GF-D8 (cell line): ENCODE measurements around the gene TEX13C.
A peak's percentile ranks its signal among the peaks of the same experiment; 100 is the strongest.
"Not testable (repeated sequence)": the region's sequence is repeated elsewhere in the genome, so short reads cannot be mapped to it uniquely, and the experiment has no call there.

Source experiments
- DNase-seq: peaks from one replicate; lab custom pipeline; 2025; lab: John Stamatoyannopoulos, UW

Gene TEX13C

DNA sequence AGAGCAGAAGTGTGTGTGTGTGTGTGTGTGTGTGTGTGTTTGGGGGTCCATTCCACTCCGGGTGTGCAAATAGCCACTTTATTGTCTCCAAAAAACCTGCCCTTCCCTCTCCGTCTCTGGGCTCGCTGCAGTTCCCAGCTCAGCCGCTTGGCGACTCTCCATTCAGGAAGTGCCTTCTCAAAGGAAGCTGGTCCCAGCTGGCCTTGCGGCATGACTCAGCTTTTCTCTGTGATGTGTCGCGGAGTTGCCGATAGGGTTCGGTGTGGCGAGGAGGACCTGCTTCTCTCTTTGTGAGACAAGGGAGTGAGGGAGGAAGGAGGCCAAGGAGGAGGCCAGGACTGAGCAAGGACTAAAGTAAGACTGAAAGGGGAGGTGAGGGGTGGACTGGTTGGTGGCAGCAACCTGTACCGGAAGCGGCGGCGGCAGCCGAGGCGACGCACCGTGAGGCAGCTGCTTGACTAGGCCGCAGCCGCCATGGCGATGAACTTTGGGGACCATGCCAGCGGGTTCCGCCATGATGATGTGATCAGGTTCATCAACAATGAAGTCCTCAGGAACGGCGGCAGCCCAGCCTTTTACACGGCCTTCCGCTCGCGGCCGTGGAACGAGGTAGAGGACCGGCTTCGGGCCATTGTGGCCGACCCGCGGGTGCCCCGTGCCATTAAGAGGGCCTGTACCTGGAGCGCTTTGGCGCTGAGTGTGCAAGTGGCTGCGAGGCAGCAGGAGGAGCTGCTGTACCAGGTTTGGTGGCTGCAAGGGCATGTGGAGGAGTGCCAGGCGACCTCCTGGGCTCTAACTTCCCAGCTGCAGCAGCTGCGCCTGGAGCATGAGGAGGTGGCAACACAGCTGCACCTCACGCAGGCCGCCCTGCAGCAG, at the start of gene TEX13C:
Gene TEX13C, plus strand, starts transcription at position 226 of the 876 bp plus-strand sequence. Its CDS starts 249 bp downstream, at position 475.
- DNase-seq = no peak

DNA sequence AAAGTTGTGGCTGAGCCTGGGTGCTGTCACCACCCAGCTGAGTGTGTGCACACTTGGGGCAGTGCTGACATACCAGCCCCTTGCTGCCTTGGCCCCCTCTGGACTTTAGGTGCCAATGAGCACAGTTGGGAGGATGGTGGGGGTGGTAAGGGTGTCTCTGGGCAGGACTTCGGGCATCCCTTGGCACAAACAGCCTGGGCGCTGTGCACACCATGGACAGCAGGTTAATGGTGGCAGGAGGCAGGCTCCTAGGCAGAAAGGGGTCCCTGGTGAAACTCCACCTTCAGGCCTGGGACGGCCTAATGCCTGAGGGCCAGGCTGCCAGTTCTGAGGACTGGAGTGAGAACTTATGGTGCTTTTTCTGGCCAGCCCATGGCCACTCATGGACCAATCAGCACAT, 32.4 kb upstream of the TEX13C start:
- no peak for DNase-seq

DNA sequence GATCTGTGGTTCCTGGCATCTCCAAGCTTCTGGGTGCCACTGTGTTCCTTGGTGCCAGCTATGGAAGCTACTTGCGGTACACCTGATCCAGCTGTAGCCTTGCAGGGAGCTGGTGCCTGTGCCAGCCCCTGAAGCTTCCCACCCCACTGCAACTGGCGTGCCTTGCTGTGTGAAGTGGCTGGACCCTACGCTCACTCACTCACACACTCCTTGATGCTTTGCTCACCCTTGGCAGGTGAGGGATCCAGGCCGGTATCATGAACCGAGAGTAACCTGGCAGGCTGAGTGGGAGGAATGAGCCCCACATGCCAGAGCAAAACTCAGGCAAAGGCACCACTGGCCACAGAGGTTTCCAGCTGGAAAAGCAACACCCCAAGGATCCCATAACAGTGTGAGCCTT, 31.3 kb upstream of the TEX13C start:
- no peak for DNase-seq

DNA sequence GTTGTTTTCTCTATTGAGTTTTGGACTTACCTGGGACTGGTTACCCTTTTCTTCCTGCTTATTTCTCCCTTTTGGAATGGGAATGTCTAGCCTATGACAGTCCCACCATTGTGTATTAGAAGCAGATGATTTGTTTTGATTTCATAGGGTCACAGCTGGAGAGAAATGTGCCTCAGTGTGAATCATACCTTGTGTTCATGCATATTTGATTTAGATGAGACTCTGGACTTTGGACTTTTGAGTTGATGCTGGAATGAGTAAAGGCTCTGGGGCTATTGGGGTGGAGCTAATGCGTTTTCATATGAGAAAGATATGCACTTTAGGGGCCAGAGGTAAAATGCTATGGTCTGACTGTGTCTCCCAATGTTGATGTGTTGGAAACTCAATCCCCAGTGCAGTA, 30.5 kb upstream of the TEX13C start:
- DNase-seq = no peak

DNA sequence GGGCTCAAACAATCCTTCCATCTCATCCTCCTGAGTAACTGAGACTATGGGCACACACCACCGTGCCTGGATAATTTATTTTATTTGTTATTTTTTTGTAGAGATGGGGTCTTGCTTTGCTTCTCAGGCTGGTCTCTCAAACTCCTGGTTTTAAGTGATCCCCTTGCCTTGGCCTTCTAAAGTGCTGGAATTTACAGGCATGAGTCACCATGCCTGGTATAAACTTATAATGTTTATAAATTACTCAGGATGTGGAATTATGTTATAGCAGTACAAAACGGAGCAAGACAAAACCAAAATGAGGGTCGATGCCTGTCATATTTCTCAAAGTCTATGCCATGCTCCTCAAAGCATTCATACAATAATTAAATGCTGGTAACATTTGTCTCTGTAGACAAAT, 29.8 kb upstream of the TEX13C start:
- no peak for DNase-seq

DNA sequence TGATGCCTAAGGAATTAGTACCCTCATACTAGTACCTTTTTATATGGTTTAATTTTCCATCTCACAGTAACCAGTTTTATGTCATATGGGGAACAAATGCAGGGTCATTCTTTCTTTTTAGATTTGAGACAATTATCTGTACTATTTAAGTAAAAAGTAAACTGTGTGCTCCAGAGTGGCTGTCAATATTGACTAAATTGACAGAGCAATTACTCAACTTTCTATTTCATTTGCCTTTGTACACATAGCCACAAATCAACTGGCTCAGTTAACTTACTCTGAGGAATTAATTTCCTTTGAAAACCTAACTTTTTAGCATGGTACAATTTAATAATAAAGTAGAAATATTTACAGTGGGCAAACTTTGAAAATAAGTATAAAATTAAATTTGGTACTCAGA, 28.5 kb upstream of the TEX13C start:
- no peak for DNase-seq

DNA sequence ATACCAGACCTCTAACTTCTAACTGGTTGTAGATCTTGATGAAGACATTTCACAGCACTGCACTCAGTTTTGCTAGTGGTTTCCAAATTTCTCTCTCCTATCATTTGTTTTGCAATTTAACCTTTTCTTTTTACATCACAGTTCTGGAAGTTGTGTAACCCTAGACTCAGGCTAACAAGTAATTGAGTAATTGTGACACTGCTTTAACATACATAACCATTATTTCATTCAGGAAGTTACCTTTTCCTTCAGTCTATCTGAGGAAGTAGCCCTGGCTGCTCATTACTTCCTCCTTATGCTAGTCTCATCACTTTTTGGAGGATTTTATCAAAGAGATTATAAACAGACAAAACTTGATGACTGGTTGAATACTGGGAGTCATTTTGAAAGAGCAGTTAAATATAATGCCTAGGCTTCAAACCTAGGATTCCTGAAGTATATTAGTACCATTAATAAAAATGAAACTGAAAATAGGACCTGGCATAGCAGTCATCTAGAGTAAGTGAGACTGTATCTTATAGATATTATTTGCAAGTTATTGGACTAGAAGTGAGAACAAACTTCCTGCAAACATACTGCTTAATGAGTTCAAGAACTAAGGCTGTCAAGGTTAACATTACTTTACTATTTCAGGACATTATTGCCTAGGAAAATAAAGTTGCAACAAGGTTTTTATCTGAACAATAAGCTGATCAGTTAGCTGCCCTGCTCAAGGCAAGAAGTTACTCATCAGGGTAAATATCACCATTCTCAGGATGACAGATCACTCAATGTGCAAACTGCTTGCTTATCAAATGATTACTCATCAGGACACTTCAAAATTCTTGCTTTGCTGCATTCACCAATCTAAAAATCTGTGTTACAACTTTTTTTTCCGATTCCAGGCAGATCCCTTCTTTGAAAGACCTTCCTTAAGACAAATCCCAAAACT, 25.6 kb upstream of the TEX13C start:
- DNase-seq = peak; percentile 1

DNA sequence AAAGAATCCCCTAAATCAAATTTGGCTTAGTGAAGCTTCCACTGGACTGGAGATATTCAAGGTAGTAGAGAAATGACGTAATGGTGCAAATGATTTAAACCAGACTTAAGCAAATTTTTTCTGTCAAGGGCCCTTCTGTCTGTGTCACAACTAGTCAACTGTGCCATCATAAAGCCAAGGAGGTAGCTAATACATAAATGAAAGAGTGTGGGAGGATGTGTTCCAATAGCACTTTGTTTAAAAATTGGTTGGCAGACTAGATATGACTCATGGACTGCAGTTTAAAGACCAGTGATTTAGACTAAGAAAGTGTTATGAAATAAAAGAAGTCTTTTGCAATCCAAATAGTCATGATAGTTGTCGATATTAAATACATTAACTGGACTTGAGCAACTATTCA, 24.3 kb upstream of the TEX13C start:
- no peak for DNase-seq

DNA sequence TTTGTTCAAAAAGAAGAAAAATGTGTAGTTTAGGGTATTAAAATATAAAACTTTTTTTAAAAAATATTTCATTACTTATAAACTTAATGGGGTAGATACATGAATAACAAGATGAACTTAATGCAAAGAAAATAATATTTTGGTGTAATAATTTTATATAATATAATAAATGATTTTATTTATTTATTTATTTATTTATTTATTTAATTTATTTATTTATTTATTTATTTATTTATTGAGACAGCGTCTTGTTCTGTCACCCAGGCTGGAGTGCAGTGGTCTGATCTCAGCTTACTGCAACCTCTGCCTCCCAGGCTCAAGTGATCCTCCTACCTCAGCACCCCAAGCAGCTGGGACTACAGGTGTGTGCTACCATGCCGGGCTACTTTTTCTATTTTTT, 20.8 kb upstream of the TEX13C start:
- no peak for DNase-seq

DNA sequence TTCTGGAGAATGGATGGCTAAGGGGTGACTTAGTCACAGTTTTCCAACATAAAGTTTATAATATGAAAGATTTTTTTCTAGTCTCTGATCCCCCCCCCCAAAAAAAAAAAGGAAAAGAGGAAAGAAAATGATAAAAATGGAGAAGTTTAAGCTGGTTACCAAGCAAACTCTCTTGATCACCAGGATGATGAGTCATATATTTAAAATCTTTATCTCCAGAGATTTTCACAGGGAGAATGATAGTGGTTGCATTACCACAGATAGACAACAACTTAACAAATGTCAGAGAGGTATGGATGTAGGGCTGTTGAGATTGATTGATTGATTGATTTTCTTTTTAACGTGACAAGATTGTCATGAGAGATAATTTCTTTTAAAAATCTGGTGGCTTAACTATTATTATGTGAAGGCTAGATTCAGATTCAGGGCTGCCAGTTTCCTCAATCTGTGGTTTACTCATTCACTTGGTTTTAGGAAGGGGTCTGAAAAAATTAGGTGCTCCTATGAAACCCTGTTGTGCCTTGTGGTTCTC, 13.3 kb upstream of the TEX13C start:
- no peak for DNase-seq

DNA sequence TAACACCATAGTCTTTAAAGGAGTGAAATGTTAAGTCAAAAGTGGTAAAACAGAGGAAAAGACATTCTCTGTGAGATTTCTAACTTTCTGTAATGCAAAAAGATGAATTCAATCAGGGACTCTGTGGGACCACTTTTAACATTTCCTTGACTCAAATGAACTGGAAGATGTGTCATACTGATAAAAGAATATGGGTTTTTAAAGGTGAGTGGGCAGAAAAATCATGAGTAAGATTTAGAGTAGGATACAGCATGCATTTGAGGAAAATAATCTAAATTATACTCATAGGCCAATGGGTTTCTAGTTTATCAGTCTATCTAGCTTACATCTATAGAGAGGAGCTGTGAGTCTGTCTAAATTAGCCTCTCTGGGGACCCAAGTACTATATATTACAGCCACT, 11.0 kb upstream of the TEX13C start:
- DNase-seq = no peak

DNA sequence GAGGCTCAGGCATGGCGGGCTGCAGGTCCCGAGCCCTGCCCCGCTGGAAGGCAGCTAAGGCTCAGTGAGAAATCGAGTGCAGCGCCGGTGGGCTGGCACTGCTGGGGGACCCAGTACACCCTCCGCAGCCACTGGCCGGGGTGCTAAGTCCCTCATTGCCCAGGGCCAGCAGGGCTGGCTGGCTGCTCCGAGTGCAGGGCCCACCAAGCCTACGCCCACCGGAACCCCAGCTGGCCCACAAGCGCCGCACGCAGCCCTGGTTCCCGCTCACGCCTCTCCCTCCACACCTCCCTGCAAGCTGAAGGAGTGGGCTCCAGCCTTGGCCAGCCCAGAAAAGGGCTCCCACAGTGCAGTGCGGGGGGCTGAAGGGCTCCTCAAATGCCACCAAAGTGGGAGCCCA, 505 bp upstream of the TEX13C start:
- not testable (repeated sequence) for DNase-seq

DNA sequence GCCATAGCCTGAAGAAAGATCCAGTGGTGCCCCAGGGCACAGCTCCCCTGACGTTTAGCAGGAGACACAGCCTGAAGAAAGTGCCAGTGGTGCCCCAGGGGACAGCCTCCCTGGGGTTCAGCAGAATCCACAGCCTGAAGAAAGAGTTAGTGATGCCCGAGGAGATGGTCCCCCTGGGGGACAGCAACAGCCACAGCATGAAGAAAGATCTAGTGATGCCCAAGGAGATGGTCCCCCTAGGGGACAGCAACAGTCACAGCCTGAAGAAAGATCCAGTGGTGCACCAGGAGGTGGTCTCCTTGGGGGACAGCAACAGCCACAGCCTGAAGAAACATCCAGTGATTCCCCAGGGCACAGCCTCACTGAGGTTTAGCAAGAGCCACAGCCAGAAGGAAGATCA, 2.8 kb downstream of the TEX13C start:
- DNase-seq = no peak

DNA sequence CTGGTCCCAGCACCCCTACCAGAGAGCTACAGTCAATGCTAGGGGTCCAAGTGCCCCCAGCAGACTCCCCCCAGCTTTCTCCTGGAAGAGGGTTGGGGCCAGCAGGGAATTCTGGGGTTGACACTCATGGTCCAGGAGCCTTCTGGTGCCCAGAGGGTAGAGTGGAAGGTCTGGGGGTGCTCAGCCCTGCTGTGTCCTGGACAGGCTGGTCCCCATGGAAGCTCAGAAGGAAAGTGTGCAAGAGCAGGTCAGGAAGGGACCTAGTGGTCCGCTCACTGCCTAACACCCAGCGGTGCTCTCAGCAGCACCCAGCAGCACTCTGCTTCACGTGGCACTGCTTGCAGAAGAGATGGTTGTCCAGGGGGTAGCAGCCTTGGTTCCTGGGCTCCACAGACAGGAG, 6.9 kb downstream of the TEX13C start:
- DNase-seq = no peak

DNA sequence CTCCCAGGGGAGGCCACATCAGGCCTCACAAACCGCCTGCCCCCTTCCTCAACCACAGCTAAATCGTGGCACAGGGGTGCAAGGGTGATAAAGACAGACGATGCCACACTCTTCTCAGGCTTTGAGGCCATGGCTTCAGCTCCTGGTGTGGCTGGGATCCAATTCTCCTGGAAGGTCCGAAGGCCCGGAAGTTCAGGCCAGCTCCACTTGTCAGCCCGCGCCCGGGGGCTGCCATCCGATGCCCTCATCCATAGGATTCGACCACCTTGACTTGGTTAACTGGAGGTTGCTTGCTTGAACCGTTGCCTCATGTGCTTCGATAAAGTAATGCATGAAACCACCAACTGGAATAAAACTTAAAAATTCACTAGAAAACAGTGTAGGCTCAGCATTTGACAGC, 8.2 kb downstream of the TEX13C start:
- DNase-seq = no peak

DNA sequence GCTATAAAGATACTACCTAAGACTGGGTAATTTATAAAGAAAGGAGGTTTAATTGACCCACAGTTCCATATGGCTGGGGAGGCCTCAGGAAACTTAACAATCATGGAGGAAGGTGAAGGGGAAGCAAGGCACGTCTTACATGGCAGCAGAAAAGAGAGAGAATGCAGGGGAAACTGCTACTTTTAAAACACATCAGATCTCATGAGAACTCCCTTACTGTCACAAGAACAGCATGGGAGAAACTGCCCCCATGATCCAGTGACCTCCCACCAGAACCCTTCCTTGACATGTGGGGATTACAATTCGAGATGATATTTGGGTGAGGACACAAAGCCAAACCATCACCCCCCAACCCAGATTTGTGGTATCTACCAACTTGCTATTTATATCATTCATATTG, 13.9 kb downstream of the TEX13C start:
- no peak for DNase-seq

DNA sequence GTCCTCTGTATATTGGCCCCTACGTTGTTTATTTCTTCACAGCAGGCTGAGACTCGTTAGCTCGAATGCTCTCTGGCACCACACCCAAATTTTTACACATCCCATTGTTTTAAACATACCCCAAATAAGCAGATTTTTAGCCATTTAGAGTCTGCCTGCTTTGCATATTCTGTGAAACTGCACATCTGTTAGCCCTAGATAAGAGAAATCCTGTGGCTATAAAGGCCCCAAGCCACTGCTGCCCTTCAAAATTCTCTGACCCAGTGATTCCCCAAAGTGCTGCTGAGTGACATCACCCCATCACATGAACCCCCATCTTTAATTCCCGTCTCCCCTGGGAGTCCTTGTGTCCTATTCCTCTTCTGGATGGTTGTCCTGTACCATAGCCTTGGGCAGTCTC, 20.8 kb downstream of the TEX13C start:
- no peak for DNase-seq

DNA sequence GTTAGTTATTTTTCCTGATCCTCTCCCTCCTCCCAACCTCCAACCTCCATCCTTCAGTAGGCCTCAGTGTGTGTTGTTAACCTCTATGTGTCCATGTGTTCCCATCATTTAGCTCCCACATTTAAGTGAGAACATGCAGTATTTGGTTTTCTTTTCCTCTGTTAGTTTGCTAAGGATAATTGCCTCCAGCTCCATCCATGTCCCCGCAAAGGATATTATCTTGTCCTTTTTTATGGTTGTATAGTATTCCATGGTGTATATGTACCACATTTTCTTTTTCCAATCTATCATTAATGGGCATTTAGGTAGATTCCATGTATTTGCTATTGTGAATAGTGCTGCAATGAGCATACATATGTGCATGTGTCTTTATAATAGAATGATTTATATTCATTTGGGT, 54.5 kb downstream of the TEX13C start:
- DNase-seq = no peak
